GM19035 (cell line): Measurements from ENCODE around the gene SYNGR3.
"Not testable (repeated sequence)": the region's sequence is repeated elsewhere in the genome, so short reads cannot be mapped to it uniquely, and the experiment has no call there.

ENCODE experiments used
- ATAC-seq: cut with Tn5 transposase; IDR thresholded peaks from one replicate; pipeline ENCODE4 v1.9.1; 2021; ENCODE audit not compliant: unreplicated experiment

SYNGR3 gene

DNA sequence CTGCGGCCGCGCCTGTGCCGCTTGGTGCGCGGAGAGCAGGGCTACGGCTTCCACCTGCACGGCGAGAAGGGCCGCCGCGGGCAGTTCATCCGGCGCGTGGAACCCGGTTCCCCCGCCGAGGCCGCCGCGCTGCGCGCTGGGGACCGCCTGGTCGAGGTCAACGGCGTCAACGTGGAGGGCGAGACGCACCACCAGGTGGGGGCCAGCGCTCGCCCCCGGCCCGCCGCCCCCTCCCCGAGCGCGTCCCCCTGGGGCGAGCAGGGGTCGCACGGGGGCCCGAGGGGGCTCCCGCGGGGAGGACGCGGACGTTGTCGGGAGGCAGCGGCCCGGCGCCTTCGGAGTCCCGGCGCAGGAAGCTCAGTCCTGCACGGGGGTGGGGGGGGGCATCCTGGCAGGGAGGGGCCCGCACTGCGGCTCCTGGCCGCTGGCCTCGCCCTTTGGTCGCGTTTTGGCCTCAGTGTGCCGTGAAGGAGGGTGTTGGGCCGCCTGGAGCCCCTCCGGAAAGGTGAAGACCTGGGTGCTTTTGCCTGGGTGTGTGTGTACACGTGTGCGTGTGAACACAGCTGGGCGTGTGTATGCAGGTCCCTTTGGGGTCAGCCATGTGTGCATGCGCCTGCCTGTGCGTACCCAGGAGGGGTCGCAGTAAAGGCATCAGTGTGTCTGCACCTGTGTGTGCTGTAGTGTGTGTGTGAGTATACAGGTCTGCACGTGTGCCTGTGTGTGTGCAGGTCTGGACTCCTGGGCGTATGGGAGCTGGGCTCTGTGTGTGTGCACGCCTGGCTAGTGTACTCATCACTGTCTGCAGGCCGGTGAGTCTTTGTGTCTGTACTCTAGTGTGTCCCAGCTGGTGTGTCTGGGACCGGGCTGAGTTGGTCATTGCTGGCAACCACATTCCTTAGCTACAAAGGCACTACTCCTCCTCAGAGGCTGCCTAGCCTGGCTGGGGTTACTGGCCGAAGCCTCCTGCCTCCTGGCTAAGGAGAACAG is 37.5 kb downstream of the SYNGR3 start:
- ATAC-seq = no peak

DNA sequence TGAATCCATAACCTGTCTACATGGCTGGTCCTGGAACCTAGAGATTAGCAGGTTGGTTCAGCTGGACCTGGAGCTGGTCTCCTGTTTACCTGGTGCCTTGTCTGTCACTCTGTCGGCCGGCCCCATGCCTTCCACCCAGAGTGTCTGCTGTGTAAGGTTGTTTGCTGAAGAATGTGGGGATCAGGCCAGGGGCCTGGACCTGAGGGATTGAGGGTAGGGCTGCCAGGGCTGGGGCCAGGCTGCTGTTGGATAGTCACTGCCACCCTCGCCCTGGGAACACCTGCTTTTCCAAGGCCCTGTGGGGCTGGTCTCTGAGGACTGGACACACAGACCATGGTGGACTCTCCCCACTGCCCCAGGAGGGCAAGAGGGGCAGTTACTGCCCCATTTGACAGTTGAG is 38.4 kb downstream of the SYNGR3 start:
- no peak for ATAC-seq

DNA sequence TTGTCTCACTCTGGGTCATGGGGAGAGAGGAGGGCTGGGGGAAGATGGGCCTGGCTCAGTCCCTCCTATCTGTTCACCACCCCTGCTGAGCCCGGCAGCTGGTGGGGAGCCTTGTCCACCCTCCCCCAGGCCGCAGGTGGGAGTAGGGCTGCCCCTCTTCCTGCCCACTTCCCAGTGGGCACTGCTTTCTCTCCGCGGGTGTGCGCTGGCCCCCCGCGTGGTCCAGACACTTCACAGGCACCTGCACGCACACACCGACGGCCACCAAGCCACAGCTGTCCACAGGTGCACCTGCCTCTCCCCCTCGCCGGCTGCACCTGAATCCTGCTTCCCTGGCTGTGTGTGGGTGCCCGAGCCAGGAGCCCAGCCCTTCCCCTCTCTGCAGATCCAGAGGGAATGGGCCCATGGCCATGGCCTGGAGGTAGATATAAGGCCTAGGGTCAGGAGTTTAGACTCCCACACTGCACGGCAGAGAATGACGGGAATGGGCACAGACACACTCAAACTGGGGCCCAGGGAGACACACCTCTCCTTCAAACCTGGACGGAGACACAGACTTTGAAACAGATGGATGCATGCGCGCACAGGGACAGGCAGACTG is 39.0 kb downstream of the SYNGR3 start:
- no peak for ATAC-seq

DNA sequence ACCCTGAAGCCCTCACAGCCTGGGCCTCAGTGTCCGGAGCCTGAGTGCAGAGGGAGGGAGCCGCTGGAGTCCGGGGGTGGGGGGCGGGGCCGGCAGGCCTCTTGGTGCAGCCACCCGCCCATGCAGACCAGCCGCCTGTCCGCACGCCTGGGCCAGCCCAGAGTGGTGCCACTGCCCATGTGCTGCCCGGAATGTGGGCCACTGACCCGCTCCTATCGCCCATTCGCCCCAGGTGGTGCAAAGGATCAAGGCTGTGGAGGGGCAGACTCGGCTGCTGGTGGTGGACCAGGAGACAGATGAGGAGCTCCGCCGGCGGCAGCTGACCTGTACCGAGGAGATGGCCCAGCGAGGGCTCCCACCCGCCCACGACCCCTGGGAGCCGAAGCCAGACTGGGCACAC is 39.6 kb downstream of the SYNGR3 start:
- ATAC-seq = no peak

DNA sequence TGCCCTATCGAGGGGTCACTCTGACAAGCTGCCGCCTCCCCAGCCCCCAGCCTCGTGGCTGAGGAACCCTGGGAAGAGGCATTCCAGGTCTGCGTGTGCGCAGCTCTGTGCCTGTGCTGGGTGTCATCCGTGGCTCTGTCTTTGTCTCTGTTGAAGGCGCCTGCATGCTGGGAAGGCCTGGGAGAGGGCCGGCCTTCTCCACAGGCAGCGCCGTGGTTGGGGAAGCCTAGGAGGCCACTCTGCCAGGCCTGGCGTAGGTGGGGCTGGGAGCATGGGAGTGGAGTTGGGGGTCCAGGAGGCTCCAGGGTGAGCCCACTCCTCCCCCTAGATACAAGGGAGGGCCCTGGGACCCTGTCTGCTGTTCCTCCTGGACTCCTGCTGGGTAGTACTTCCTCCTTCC is 40.3 kb downstream of the SYNGR3 start:
- no peak for ATAC-seq

DNA sequence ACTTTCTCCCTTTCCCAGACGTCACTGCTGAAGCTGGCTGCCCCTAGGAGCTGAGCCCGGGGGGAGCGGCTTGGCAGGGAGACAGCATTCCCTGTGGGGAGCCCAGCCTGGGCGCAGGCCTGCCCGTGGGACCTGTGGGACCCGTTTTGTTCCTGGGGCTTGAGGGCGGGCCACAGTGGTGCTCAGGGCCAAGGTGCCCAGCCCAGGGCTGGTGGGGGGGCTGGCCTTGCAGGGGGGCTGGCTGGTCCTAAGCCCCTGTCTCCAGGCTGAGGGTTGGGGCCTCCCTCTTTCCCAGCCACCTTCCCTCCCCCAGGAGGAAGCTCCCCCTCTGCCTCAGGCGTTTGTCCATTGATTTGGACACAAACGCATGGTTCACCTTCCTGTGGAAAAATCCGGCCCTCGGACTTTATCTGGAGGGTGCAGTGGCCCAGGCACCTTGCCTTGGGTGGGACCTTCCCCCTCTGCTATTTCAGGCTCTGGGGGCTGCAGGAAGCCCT is 41.4 kb downstream of the SYNGR3 start:
- ATAC-seq = no peak

DNA sequence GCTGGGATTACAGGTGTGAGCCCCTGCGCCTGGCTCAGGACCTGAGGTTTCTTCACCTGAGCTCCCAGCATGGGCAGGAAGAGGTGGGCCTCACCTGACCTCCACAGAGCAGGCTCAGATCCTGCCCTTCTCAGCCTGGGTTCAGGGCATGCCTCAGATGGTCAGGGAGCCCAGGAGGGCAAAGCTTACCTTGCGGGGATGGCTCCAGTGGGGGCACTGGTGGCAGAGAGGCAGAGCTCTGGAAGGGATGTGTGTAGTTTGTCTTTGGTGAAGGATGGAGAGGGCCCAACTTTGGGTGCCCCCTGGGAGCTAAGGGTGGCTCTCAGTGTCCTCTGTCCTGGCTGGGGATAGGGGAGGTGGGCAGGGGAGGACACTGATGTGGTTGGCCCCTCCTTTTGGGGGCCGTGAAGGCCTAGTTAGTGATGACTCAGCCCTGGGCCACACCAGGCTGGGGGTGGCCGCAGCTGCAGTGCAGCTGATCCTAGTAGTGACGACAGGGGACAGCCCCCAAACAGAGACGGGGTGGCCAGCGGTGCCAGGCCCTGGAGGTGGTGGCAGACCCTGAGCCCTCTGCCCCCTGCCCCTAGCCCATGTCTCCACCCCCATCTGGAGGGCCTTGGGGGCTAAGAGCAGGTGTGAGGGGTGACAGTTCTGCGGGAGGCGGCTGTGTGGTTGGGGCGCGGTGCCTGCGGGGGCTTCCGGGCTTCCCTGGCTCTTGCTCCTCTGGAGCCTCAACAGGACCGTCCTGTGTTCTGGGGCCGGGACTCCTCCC is 42.7 kb downstream of the SYNGR3 start:
- ATAC-seq = no peak

DNA sequence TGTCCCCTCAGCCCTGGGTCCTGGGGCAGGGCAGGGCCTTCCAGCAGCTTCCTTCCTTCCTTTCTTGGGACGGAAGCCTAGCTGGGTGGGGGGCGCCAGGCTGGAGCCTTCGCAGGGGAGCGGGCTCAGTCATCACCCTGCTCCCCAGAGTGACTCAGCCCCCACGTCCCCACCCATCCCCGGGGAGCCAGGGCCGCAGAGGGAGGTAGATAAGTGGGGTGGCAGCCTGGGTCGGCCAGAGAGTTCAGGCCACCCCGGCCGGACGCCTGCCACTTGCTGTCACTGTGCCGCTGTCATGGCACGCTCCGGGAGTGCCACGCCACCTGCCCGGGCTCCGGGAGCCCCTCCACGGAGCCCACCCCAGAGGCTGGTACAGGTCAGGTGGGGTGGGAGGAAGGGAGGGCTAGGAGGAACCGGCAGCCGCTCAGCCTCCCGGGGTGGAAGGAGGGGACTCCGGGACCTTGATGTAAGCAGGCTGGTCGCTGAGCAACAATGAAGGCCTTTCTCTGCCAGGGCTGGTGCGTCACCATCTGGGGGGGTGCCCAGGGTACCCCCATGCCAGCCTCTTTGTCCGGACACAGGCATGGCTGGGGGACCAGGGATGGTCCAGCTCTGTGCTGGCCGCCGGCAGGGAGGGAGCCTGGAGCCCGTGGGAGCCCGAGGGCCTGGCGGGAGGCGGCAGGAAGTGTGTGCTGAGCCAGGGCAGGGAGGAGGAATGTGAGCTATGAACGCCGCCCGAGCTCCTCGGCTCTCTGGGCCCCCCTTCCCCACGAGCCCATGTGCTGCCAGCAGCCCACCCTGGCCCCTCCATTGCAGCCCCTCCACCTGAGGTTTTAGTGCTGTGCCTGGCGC is 43.5 kb downstream of the SYNGR3 start:
- no peak for ATAC-seq

DNA sequence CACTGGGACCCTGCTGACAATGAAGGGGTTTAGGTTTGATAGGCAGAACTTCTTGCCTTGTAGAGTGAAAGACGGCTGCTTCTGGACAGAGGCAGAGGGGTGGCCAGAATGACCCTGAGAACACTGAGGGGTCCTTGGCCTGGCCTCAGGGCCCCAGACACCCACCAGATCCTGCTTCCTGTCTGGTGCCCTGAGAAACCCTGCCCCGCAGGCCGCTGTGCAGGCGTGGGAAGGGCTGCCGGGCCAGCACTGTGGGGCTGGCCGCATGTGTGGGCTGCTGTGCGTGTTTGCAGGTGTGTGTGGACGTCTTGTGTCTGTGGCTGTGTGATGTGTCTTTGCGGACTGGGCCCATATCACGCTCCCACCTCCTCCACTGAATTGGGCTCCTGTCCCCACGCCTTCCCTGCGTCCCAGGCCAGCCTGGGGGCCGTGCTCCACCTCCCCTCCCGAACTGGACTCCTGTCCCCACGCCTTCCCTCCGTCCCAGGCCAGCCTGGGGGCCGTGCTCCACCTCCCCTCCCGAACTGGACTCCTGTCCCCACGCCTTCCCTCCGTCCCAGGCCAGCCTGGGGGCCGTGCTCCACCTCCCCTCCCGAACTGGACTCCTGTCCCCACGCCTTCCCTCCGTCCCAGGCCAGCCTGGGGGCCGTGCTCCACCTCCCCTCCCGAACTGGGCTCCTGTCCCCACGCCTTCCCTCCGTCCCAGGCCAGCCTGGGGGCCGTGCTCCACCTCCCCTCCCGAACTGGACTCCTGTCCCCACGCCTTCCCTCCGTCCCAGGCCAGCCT is 44.3 kb downstream of the SYNGR3 start:
- not testable (repeated sequence) for ATAC-seq

DNA sequence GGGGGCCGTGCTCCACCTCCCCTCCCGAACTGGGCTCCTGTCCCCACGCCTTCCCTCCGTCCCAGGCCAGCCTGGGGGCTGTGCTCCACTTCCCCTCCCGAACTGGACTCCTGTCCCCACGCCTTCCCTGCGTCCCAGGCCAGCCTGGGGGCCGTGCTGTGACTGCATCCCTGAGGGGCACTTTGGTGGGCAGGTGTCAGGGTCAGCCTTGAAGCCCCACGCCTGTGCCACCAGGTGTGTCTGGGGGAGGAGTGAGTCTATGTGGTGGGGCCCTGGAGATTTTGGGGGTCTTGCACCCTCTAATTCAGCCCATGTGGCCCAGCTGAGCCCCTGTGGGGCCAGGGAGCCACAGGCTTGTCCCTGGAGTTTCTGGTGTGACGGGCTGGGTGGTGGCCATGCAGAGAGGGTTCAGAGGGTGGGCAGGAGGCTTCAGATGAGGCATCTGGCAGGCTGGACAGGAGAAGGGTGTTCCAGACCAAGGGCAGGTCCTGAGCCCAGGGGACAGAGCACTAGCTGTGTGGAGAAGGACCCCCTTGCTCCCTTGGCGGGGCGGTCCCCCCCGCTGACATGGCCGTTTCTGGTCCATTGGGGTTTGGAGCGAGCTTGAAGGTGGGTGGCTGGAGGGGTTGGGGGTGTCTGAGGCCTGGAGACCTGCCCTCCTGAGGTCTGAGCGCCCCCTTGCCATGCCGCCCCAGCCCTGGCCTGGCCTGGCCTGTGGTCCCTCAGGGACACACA is 45.1 kb downstream of the SYNGR3 start:
- ATAC-seq = no peak

DNA sequence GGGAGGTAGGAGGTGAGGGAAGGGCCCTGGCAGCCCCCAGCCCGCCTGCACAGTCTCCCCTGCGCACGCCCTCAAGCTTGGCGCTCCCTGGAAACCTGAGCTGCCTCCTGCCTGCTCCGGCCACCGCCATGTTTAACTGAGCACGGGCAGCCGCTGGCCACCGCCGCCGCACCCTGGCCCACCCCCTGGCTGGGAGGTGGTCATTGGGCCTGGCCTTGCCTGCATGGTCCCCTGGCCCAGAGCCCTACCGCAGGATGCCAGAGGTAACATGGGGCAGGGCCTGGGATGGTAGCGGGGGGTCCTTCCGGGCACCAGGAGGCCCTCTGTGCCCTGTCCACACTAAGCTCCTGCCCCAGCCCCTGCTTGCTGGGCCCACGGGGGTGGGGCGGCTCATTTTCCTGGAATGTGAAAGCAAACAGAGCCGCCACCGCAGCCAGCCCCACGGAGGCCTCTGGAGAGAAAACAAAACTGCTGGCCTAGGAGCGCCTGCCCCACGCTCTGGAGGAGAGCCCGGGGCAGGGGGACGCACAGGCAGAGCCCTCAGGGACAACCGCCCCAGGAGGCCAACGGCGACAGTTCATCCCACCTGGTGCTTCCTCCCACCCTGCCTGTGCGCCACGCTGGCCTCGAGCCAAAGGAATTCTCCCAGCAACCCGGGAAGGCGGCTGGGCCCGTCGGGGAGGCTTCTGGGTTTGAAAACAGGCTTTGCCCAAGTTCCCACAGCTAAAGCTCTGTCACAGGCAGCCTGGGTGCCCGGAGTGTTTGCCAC is 45.8 kb downstream of the SYNGR3 start:
- no peak for ATAC-seq

DNA sequence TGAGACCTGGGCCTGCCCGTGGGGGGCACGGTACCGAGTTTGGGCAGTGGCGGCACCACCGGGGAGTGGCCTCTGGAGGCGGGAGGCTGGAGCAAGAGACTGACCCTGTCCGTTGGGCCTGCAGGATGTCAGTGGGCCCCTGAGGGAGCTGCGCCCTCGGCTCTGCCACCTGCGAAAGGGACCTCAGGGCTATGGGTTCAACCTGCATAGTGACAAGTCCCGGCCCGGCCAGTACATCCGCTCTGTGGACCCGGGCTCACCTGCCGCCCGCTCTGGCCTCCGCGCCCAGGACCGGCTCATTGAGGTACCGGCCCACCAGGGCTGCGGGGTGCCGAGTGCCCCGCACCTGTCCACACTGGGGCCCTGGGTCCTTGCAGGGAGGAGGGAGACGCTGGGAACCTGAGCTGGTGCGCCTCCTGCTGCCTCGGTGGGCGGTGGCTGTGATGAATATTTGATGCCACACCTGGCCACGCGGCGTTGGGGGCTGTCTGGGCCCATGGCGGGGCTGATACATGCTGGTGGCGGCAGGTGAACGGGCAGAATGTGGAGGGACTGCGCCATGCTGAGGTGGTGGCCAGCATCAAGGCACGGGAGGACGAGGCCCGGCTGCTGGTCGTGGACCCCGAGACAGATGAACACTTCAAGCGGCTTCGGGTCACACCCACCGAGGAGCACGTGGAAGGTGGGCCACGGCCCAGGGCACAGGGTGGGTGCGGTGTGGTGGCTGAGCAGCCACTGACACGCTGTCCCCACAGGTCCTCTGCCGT is 46.6 kb downstream of the SYNGR3 start:
- no peak for ATAC-seq

DNA sequence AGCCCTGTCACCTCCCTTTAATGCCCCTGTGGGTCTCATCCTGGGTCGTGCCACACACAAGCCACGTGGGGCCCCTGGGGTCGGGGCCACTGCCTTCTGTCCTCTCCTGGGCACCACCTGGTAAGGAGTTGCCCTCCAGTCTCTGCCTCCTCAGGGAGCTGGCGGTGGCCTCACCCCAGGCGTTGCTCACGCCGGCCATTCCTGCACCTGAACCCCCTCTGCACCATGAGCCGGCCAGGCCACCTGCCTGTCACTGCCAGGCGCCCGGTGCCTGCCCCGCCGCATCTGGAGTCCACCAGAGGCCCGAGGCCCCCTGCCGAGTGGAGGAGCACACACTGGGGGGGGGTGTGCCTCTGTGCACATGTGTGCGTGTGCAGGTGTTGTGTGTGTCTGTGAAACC is 47.3 kb downstream of the SYNGR3 start:
- ATAC-seq = no peak

DNA sequence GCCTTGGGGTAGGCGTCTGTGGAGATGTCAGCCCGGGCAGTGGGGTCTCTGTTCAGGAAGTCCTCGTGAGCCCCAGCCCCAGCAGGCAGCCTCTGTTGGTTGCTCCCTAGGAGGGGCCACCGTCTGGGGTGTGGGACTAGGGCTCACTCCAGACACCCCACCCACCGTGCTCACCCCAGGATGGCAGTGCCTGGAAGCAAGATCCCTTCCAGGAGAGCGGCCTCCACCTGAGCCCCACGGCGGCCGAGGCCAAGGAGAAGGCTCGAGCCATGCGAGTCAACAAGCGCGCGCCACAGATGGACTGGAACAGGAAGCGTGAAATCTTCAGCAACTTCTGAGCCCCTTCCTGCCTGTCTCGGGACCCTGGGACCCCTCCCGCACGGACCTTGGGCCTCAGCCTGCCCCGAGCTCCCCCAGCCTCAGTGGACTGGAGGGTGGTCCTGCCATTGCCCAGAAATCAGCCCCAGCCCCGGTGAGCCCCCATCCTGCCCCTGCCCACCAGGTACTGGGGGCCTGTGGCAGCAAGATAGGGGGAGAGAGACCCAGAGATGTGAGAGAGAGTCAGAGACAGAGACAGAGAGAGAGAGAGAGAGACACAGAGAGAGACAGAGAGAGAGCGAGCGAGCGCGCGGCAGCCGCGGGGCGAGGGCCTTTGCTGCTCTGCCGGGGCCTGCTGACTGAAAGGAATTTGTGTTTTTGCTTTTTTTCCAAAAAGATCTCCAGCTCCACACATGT is 48.0 kb downstream of the SYNGR3 start:
- ATAC-seq = no peak

DNA sequence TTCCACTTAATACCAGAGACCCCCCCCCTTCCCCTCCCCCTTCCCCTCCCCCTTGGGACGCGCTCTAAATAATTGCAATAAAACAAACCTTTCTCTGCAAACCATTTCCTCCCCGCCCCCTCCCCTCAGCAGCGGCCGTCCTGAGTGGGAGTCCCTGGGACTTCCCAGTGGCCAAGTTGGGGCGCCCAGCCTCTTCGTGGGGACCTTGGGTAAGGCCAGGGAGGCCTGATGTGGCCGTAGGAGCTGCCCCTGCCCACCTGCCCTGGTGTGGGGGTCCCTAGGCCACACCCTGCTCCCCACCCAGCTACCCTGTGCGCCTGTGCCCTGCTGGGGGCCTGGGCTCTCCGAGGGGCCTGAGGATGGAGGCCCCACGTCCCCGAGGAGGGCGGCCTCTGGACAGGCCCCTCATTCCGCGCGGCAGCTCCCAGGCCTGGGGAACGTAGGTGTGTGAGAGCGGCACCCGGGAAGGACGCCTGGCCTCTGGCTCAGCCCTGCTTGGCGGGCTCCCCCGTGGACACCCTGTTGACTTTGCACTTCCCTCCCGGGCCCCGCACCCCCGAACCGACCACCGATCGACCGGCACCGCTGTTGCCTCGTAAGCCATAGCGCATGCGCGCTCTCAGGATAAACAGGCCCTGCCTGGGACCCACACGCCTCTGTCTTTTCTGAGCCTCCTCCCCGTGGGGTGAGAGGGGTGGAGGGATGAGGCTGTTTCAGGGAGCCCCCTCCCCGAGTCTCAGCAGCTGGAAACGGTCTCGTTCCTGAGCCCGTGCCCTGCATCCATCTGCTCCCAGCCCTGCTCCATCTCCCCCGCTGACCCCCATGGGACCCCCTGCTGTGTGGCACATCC is 48.8 kb downstream of the SYNGR3 start:
- no peak for ATAC-seq
